ENCODE measurements around the gene COL23A1.
"Not testable (repeated sequence)": the region's sequence is repeated elsewhere in the genome, so short reads cannot be mapped to it uniquely, and the experiment has no call there.

The COL23A1 gene

DNA sequence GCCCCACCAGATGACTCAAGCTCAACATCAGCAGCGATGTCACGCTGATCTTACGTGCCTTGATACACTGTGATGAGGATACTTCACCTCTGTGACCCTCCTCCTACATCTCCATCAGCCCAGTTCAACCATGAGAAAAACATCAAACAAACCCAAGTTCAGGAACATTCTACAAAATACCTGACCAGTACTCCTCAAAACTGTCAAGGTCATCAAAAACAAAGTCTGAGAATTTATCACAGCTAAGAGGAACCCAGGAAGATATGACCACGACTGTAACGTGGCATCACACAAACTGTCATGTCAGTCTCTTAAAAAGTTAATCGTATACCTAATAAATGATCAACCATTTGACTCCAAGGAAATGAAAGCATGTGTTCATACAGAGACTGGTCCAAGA is 90.8 kb downstream of the COL23A1 start:
- no peak for DNase-seq

DNA sequence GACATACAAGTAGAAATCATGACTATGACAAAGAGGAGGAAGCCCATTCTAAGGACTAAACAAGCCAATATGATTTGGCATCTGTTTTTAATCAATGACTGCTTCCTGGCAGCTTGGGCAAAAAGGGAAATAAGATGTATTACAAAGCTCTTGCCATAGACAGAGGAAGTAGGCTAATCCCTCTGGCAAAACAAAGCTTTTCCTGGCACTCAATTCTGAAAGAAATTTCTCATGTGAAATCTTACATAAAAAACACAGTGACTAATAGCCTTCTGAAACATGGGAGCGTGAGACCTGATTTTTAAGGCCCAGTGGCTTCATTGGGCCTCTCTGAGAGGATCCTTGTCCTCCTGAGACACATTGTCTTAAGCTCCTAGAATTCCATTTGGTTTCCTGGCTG is 93.6 kb downstream of the COL23A1 start:
- no peak for DNase-seq

DNA sequence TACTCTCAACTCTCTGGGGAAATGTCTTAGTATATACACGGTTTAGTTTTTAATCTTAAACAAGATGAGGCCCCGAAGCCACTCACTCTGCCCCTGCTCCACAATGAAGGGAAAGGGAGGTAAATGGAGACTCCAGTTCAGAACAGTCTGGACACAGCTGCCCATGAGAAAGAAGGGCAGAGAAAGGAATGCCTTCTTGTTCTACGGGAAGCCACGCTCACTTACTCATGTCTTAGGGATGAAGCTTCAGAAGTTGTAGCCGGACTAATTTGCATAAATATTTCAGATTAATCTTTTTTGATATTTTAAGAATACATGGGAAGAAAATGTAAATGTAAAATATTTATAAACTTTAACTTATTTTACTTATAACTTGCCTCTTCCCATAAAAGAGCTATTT is 94.0 kb downstream of the COL23A1 start:
- no peak for DNase-seq

DNA sequence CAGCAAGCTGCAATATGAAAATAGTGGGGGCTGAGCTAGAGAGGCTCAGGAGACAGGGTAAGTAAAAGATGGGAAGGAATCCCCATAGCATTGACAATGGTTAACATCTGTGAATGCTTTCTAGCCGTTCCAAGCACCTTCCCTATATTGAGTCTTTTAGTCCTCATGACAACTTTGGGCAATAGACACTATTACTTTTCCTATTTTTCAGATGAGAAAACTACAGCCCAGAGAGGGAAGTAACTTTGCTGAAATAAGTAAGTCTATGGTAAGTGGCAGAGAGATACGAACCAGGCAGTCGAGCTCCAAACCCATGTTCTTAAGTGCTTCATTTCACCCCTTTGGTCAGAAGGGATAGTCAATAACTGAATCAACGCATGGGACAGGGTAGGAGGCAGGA is 94.5 kb downstream of the COL23A1 start:
- DNase-seq: no peak

DNA sequence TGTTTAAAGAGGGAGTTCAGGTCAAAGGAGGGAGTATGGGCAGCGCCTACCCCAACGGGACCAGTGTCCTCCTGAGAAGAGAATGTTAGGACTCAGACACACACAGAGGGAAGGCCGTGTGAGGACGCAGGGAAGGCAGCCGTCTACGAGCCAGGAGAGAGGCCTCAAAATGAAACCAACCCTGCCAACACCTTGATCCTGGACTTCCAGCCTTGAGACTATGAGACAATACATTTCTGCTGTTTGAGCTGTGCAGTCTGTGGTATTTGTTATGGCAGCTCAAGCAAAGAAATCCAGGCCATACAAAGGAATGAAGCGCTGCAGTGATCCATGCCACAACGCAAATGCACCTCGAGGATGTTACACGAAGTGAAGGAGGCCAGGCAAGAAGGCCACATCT is 97.9 kb downstream of the COL23A1 start:
- no peak for DNase-seq

DNA sequence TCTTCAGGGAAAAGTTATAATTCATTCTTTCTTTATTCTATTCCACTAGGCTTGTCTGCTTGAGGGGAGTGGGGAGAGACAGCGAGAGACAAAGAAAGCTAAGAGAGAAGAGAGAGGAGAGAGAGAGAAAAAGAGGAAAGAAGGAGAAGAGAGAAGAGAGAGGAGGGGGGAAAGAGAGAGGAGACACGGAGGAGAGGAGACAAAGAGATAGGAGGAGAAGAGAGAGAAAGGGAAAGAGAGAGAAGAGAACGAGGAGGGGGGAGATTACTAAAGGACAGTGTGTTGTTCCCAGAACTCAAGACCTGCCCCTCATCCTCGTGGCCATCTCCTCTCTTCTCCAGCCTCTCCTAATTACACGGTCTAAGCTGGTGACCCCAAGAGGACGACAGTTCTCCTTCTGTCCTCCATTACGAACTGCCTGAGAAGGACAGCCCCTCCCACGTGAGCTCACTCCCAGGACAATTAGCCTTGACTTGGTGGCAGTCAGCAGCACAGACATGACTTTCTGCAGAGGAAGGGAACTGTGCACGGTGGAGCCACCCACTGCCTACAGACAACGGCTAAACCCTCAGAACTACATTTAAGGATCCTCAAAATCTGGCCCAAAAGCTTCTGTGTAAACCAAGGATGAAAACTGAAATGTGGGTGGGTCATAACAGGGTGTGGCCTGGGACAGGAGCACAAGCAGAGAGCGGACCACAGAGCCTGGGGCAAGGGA is 99.1 kb downstream of the COL23A1 start:
- DNase-seq: no peak

DNA sequence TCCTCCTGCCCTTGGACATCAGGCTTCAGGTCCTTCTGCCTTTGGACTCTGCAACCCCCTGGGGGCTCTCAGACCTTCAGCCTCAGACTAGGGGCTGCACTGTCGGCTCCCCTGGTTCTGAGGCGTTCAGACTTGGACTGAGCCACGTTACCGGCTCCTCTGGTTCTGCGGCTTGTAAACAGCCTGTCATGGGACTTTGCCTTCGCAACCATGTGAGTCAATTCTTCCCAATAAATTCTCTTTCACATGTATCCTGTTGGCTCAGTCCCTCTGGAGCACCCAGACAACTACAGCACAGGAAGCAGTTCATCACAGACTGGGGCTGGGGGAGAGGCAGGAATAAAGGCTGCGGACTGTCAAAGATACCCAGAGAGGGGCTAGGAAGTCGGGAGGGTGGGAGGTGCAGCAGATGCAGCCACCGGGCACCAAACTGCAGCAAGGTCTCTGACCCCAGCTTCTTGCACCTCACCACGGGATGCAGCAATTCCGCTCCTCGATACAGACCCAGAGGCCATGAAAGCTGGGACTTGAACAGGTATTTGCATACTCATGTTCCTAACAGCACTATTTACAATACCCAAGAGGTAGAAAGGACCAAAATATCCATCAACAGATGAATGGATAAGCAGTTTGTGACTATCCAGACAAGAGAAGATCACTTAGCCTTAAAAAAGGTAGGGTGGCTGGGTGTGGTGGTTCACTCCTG is 100.8 kb downstream of the COL23A1 start:
- no peak for DNase-seq

DNA sequence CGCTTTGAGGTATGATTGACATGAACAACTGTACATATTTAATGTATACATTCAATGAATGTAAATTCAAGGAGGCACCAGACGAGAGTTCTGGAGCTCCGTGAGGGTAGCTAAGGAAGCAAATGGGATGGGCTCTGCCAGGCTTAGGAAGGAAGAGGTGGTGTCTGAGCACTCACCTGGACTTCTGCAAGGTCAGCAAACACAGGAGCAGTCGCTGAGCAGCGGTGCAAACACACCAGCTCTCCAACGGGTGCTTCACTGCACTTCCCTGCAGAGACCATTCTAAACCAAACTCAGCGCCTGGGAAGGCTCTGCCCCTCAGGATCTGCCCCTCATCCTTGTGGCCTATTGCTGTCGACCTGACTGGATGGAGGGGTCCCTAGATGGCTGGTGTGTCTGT is 101.5 kb downstream of the COL23A1 start:
- no peak for DNase-seq

DNA sequence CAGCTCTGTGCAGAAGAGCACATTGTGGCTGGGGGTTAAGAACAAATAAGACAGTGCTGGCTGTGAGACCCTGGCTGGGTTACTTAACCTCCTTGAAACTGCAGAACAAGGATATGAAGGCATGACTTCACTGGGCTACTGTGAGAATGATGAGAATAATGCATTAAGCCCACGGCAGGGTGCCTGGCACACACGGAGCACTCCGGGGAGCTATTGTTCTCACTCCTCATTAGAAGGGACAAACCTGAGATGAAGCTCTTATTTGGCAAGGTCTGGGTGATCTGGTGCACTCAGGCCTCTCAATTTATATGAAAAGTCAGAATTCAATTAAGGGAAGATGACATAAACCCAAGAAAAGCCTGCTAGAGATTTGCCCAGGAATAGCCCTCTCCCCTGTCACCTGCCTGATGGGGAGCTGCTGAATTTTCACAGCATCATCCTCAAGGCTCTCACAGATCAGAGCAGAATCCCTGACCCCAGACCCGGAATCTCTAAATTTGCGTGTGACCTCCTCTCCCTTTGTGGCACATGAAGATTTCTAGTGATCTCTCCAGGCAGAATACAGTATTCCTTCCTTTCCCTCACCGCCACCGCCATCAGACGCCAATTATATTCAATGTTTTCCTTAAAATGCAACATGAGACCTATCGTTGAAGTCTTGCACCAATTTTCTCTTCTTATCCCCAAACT is 102.1 kb downstream of the COL23A1 start:
- DNase-seq: no peak

DNA sequence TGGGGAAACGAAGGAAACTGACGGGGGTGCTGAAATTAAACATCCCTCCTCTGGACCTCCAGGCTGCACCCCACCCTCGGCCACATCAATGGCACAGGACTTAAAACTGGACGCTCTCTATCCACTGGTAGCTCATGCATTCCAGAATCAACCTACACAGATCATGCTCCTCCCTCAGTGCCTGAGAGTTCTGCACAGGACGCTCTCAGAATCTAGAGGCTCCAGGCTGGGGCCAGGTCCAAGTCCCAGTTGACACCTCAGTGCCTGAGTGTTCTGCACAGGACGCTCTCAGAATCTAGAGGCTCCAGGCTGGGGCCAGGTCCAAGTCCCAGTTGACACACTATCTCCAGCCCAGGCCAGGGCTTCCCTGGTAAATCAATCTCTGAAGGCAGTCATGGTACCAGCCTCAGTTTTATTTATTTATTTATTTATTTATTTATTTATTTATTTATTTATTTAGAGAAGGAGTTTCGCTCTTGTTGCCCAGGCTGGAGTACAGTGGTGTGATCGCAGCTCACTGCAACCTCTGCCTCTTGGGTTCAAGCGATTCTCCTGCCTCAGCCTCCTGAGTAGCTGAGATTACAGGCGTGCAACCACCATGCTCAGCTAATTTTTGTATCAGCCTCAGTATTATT is 103.2 kb downstream of the COL23A1 start:
- not testable (repeated sequence) for DNase-seq

DNA sequence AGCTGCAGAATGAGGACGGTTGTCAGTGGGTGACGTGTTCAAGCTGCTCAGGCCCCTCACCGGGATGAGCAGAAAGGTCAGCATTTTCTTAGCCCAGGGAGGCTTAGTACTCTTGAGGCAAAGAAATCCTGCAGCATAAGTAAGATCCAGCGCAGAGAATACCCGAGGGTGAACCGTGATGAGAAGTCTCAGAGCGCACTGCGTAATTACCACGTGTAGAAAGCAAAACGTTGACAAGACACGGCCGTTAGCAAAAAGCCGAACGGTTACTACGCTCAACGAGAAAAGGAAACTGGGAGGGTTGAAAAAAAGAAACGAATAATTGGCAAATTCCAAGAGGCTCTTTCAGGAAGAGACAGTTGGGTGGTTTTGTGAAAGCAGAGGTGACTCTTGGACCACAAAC is 104.0 kb downstream of the COL23A1 start:
- DNase-seq: no peak

DNA sequence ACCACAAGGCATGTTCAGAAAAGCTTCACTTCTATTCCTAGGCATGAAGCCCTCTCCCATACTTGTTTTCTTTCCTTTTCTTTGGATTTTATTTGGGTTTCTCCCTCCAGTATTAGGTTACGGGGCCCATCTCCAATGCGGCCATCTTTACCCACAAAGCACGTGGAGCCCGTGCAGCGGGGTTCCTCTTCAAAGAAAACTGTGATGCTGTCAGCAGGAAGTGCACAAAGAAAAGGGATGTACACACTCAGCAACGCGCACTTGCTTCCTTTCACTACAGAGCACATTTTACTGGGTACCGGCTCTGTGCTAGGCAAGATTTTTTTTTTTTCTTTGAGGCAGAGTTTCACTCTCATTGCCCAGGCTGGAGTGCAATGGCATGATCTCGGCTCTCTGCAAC is 106.6 kb downstream of the COL23A1 start:
- DNase-seq: peak; percentile 60

DNA sequence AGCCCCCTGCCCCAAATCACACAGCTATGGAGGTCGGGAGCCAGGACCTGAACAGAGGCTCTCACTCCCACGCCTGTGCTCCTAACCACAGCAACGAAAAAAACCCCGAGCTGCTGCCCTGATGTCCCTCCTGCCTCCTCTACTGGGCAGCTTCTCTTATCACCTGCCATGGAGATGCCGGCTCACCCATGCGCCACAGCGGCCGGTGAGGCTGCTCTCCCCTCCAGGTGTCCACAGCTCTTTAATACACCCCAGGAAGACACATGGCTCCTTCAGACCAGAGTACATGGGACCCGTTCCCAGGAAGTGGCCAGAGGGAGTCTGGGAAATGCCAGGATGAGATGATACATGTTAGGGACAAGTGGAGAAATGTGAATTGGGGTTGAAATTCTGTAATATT is 110.9 kb downstream of the COL23A1 start:
- DNase-seq: no peak

DNA sequence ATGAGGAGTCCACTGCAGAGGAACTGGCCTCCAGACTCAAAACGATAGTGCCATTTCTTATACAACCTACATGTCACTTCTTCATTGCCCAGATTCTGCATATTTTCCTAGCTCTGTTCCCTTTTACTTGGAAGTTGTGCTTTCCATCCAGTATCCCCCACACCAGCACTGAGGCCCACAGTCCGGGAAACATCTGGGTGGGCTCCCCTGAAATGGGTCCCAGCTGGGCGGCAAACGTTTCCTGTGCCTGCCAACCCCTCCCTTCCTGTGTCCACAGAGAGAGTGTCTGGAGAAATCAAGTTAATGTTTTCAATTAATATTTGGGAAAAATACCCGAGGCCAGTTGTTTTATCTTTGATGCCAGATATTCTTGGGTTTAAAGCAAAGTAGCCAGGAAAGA is 111.8 kb downstream of the COL23A1 start:
- DNase-seq: no peak

DNA sequence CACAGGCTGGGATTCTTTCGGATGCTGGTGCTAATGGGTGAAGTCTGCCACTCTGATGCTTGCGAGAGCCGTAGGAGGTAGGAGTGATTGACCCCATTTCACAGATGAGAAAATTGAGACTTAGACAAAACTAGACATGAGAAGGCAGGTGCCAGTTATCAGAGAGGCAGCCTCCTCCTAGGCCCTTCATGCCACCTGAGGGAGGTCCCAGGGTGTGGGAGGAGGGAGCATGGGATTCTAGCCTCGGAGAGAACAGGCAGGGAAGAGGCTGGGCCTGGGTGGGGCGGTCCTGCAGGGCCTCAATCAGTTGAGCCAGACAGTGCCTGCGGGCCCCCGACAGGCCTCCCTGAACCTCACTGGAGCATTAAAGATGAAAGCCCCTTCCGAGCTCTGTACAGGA is 112.4 kb downstream of the COL23A1 start:
- no peak for DNase-seq

DNA sequence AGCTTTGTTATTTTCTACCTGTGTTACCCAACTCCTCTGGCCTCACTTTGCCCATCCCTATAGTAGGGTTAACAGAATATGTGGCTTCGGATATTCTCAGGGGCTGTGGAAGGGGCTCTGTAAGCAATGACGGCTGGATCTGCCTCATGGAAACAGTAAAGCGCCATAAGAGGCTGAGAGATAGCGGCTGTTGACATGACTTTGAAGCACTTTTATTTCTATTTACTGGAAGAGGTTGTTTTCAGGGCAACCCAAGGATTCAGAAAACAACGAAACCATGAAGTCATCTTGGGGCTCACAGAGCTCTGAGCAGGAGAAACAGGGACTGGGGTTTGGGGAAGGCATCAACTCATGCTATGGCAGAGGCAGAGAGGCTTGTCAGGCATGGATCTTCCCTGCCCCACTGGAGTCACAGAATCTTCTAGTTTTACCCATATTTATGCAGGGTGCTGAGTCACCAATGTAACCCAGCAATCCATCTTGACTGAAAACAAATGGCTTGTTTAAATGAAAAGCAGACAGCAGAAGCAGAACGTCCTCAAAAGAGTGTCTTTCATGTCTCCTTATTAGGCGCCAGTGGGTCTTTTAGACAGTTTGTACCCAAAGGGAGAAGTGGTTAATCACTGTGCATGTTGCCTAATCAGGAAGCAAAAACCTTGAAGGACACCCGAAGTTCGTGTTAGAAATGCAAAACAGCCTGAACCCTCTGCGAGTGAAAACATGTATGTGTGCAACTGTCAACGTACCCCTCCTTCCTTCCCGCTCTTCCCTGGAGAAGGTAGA is 113.0 kb downstream of the COL23A1 start:
- no peak for DNase-seq

DNA sequence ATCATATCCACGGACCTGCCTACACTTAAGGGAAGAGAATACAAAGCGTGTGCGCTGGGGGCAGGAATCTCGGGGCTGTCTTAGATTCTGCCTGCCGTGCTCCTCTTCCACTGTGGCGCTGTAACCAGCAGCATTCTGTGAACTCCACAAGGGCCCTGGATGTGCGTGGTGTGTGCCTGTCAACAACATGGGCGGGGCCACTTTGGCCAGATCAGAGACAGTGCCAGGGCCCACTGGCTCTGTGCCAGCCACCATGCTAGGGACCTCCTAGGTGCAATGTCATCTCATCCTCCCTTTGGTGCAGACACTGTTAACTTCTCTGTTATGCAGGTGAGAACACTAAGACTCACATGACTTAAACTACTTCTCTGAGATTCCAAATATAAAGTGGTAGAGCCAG is 113.7 kb downstream of the COL23A1 start:
- DNase-seq: no peak

DNA sequence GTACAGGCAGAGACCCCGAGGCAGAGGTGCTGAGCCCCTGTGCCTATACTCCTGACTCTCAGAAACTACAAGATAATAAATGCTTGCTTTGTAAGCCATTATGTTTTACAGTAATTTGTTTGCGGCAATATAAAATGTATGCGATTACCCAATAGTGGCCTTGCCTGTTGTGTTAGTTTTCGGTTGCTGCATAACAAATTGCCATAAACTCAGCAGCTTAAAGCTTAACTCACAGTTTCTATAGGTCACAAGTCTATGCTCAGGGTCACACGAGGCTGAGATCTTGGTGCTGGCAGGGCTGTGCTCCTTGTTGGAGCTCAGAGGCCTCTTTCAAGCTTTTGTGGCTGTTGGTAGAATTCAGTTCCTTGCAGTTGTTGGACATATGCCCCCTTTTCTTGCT is 114.8 kb downstream of the COL23A1 start:
- DNase-seq: no peak

DNA sequence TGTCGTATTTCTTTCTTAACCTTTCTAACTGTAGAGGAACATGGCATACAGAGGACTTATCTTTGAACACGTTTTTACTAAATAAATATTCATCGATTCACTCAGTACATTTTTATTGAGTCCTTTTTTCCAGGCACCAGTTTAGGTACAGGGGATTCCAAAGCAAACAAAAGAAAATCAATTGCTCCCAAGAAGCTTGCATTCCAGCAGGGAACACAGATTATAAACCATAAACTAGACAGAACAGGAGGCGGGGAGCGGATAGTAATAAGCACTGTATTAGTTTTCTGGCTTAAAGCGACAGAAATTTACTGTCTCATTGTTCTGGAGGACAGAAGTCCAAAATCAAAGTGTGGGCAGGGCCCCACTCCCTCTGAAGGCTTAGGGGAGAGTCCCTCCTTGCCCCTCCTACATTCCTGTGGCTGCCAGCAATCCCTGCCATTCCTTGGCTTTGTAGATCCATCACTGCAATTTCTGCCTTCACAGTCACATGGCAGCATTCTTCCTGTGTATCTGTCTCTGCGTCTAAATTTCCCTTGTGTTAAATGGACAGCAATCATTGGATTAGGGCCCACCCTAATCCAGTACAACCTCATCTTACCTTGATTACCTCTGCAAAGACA is 115.5 kb downstream of the COL23A1 start:
- DNase-seq: no peak

DNA sequence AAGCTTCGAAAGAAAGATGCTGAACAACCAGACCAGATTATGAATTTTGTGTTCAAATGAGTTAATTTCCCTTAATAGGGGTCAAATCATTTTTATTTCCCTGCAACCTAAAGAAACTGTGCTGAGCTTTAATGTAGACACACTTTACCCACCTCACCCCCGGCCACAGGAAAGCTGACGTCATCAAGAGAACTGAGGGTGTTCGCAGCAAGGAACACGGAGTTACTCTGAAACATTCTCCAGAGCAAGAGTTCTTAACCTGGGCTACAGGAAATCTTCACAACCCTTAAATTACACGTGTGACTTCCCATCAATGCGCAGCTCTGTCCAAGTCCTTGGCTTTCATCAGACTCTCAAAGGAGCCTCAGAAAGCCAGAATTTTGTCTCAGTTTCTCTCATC is 116.3 kb downstream of the COL23A1 start:
- DNase-seq: no peak

DNA sequence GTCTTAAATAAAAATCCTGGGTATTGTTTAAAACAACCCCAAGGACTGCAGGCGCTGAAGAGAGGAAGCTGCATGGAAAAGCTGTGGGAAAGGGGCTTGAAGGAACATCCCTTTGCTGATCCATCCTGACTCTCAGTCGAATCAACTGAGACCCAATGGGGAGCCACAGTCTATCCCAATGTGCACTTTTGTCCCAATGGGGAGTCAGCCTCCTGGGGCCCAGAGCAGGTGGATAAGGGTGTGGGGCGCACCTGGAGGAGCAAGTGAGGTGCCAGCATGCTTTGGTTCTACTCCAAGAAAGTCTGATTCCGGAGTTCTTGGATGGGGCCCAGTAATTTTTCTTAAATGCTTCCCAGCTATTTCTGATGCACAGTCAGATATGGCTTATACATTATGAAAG is 118.1 kb downstream of the COL23A1 start:
- no peak for DNase-seq

DNA sequence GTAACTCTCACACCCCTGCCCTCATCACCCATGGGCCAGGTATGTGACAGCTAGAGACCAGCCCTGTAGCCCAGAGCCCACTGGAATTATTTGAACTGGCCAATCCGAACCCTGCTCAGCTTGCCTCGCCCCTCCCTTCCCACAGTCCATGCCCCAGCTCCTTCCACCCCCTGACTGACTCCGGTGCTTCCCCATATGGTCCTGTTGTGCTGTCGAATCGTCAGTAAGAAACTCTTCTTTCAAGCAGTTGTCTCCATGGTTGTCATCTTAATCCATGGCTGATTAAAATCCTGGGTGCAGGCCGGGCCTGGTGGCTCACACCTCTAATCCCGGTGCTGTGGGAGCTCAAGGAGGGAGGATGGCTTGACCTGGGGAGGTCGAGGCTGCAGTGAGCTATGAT is 118.5 kb downstream of the COL23A1 start:
- DNase-seq: no peak

DNA sequence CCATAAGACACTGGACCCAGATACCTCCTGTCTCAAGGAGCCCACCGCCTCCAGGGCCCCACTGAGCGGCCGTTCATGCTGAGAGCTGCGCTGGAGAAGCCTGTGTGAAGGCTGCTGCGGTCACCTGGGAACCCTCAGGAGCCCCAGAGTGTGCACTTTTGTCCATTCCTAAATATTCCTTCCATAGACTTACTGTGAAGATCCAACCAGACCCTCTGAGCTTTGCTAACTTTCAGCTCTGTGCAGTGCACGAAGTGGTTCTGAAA is 119.5 kb downstream of the COL23A1 start:
- DNase-seq: no peak
